ENCODE data around the gene SFR1.
"Not testable (repeated sequence)": the region's sequence is repeated elsewhere in the genome, so short reads cannot be mapped to it uniquely, and the experiment has no call there.

Gene SFR1

DNA sequence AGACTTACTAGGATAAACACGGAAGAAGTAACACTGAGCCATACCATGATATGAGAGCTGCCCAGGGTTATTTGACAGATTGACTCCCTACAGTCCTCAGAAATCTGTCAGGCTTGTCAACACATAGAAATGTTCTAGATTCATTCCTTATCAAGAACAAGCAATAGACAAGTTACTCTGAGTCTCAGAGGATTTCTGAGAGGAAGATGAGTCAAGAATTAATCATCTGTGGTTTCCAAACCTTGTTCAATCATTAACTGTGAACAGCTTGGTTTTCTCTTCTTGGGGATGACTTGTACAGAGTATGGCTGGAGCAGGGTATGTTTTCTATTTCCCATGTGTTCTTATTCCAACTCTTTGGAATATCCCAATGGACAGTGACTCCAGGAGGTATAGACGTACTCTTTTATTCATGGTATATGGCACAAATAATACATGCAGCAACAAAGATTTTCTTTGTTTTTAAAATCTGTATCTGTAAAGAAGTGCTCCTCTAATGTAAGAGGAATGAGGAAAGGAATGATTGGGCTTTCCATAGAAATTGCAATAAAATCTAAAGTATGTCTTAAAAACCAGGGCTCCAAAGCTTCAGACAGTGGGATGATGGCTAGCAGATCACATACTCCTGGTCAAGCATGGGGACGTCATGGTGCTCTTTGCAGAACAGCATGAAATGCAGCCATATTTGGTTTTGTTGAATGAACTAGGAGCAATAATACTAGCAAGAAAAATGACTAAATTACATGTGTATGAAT is 11.9 kb upstream of the SFR1 start:
- DNase-seq = no peak

DNA sequence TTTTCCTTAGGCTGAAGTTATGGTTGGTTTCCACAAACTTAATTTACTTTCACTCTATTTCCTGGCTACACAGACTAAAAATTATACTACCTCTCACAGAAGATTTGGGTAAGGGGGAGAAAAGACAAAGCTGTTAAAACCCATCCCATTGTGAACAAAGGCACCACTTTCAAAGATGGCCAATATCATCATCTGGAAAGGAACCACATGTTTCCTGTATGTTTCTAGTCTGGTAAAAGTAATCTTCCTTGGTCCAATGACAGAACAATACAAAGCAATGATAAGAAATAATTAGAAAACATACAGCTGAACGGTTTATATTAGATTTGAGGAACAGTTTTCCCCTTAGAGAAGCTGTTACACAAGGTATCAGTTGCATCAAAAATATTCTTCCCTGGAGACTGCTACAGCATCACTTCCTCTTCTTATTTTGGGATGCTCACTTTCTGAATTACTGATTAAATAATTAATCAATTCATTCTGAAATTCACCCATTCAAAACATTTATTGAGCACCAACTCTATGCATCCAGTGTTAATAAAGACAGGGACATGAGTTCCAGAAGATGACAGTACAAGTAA is 8.5 kb upstream of the SFR1 start:
- DNase-seq = no peak

DNA sequence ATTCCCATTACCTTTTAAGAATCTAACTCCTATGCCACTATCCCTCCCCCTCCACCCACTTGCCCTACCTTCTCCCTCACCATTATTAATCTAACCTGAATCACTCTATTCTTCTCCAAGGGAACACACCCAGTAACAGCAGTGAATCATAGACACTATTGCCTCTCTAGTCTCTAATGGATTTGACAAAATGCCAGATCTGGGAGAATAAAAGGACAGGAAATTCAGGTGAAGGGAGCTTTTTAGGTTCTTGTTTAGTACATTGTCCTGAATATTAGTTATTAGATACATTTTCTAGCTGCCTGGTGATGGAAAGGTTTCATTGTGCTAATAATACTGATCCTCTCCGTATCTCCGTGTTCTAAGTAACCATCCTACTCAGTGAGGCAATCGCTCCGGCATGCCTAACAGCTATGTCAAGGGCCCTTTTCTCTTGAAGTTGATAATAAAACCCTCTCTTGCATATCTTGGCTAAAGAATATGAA is 4.1 kb upstream of the SFR1 start:
- no peak for DNase-seq

DNA sequence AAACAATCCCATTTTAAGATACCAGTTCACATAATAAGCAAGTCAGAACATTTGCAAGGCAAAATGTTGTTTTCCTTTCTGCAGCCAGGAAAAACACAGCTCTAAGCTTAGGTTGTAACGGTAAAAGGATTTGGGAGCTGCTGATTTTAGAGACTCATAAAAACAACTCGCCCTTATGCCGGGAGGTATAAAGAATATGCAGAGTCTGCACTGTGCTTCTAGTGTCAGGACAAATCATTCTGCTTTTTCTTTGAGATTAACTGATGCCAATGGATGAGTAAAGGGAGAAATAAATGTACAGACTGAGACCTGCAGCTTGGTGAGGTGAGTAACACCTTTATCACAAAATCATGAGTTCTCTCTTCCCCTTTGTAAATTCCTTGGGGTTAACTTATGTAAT is 2.0 kb upstream of the SFR1 start:
- DNase-seq = no peak

DNA sequence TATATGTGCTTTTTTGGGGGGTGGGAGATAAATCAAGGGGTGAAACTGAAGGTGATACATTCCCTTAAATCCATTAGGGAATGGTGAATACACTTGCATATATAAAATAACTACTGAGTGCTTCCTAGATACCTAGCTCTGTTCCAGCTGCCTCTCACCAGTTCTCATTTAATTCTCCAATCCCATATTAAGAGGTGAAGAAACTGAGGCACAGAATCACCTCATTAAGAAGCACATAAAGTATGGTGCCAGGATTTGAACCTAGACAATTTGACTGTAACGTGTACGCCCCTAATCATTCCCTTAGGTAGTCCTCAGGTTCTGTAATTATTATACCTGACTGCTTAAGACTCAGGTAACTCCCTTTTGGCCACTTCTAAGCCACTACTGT is 1.5 kb upstream of the SFR1 start:
- DNase-seq = no peak

DNA sequence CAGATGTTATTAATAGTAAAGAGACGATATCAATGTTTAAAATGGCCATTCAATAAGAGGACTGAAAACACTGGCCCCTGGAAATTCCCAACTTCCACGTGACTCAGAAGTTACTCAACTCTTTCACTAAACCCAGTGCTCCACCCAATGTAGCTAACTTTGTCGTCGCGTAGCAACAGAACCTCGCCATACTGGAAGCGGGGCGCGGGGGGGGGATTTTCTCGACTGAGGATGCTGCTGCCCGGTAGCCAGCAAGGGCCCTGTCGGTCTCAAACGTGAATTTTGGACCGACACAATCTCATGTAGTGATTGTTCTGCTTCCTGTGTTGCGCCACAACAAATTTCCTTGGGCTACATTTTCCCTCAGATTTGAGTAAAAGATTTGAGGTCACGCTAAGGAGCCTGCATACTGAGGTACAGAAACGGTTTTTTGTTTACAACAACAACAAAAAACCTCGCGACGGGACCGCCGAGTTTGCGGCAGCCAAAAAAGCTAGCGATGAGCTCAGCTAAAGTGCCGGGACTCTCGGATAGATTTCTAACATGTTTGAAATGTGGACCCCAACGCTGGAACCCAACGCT is 977 bp upstream of the SFR1 start:
- peak; percentile 69 for DNase-seq

DNA sequence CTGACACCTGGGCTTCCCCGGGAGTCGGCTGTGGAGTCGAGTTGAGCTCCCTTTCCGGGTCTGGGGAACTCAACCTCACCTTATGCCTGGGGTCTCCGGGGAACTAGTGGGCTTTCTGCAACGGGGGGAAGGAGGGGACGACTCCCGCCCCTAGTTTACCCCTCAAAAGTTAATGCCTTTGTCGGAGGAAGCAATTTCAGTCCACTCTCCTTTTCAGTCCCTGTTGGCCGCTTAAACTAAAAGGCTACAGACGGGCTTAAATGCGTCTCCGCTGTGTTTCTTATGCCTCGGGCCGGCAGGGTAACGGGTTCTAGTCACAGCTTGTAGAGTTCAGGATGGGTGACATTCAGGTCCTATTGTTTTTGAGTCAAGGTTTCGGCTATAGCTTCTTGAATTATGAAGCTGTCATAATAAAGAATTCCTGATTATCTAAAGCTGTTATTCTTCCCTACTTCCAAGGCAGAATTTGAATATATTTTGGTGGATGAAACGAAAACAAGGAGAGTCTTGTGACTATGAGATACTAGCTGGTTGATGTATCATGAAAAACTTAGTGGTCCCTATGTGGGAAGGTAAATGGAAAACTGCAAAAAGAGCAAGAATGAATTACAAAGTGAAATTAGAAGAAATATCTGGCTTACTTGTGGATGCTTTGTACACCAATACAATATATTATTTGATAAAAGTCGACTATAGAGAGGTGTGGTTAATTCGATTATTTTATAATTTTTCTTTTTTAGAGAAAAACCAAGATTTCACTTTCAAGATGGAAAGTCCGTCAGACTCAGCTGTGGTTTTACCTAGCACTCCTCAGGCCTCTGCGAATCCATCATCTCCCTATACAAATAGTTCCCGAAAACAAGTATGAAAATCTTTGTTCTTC is 495 bp downstream of the SFR1 start:
- no peak for DNase-seq

DNA sequence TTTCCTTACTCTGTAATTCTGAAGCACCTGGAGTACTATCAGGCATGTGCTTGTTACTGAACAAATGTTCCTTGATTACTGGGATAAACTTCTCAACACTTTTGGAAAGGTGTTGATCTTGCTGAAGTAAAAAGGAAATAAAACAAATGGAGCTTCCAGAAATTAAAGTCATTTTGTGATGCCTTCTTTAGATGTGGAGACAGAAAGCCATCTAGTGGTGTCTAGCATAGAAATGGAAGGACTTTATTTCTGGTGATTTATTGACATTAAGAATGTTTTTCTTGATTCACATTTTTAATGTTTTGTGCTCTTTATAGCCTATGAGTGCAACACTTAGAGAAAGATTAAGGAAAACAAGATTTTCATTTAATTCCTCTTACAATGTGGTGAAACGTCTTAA is 1.4 kb downstream of the SFR1 start:
- no peak for DNase-seq

DNA sequence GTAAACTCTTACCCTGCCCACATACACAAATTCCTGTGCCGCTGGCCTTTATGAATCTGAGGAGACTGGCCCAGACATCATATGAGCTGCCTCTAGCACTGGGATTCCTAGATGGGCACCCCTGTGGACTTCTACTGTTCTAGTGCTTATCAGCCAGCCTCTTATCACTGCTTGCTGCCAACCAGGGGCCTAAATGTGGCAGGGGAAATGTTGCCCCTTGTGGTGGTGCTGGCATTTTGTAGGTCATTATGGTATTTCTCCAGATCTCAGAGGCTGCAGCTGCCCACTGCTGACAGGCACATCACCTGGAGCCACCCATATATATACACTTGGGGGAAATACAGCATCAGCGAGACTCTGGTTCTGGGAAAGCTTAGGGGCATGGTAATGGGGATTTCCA is 5.4 kb downstream of the SFR1 start:
- peak; percentile 5 for DNase-seq

DNA sequence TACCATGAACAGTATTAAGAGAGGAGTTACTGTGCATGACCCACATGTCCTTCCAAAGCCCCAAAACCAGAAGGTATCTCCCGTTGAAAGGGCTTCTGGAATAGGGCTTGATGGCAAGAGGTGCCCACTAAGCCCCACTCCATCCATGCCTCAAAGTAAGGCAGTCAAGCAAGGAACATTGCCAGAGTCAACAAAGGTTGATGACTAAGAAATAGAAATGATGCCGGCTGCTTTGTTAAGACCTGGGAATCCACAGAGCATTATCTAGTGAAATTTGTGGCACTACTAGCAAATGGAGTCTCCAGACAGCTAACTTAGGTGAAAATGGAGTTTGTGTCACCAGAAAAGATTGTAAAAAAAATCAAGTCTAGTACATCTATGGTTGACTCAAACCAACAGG is 6.2 kb downstream of the SFR1 start:
- DNase-seq = no peak

DNA sequence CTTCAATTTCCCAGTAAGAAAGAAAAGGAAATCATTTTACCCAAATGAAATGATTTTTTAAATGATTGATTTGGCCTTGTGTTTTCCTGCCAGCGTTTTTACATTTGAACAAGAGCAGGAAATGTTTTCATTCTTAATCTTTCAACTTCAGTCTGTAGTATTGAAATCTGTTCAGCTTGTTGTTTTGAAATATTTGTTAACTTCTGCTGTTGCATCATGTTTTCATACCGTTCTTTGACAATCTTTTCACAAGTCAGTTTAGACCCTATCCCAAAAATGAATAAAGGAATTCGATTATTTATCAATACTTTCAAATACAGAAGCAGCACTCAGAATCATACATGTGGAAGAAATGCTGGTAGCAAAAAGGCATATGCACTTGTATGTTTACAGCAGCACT is 8.1 kb downstream of the SFR1 start:
- no peak for DNase-seq

DNA sequence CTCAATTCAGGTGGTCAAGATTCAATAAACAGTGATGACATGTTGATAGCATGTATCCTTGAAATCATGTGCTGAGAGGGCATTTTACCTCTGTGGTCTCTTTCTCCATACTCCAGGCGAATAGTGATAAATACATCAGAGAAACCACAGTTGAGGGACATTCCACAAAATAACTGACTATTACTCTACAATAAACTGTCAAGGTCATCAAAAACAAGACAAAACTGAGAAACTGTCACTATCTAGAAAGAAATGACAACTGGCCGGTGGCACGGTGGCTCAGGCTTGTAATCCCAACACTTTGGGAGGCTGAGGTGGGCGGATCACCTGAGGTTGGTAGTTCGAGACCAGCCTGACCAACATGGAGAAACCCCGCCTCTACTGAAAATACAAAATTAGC is 16.2 kb downstream of the SFR1 start:
- no peak for DNase-seq

DNA sequence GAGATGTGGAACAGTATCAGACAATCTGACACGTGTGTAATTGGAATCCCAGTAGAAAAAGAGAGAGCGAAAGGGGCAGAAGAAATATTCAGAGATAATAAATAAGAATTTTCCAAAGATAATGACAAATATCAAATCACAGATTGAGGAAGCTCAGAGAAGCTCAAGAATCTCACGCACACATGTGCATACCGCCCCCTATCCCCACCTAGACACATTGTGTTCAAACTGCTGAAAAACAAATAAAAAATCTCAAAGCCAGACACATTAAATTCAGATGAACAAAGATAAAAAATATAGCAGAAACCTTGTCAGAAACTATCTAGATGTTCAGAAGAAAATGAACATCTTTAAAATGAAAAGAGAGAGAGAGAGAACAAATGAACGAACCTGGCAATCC is 17.2 kb downstream of the SFR1 start:
- DNase-seq = no peak

DNA sequence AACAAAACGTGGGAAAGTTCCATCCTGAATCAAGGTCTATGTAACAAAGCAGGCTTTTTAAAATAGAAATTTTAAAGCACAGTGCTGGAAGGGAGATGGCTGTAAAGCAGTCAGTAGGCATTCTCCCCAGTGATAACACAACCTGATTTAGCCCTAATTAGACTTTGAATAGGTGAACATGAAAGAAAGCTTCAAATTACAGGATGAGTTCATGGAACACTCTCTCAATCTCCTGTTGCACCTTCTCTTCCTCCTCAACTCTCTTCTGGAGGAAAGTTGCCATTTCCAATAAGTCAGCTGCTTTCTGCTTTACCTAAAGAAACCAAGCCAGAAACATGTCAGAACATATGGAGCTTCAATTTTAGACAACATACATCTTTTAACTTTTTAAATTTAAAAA is 20.1 kb downstream of the SFR1 start:
- no peak for DNase-seq

DNA sequence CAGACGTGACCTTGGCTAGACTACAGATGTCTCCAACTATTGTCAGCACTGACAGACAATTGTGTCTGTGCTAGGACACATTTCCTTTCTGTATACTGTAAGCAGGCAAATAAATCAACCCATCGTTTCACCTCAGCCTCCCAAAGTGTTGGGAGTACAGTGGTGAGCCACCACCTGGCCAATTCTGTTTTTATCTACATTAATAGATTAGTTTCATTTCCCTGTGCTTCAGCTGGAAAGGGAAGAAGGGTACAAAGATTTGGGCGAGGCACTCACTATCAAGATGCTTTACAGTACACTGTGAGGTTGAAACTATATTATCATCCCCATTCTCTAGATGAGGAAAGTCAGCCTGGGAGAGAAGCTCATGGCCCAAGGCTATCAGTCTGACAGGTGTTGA is 21.9 kb downstream of the SFR1 start:
- DNase-seq = no peak

DNA sequence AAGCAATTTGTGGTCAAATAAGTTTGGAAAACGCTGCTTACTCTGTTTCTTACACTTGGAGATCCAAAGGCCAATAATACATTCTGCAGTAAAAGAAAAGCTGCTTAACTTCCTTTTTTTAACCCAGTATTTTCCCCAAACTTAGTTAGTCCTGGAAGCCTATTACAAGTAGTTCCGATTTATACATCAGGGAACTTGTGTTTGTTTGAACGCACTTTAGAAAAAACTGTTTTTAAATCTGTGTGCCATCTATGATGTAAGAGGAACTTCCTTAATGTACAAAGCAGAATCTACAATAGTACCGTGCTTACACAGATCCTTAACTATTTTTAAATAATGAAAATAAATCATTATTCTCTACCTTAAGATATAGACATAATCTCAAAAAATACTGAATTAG is 23.0 kb downstream of the SFR1 start:
- DNase-seq = no peak

DNA sequence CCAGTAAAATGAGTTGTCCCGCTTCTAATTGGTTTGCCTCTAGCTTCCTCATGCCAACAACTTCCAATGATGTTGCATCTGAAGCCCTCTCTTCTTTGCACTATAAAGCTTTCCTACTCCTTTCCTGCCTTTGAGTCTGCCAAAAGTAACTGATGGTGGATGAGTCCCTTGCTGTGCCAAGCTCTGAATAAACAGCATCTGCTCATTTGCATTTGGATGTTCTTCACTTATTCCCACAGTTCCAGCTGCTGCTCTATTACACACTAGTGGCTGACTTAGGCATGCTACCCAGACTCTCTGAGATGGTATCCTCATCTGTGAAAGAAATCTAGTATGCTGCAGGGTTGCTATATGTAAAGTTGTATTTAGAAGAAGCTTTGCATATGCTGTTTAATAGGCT is 24.9 kb downstream of the SFR1 start:
- no peak for DNase-seq

DNA sequence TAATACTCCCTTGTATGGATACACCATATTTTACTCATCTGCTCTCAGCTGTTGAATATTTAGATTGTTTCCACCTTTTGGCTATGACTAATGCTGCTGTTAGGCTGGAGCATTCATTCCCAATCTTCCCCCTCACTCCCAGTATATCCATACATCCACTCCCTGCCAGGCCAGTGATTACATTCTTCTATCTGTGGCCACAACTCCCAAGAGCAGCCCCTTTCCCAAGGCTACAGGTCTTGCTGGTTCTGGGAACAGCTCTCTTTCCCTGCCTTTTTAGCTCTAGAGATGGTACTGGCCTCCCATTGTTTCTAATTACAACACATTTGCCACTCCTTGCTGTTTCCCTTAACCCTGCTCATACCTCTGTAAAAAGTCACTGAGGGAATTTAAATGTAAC is 28.2 kb downstream of the SFR1 start:
- DNase-seq = no peak

DNA sequence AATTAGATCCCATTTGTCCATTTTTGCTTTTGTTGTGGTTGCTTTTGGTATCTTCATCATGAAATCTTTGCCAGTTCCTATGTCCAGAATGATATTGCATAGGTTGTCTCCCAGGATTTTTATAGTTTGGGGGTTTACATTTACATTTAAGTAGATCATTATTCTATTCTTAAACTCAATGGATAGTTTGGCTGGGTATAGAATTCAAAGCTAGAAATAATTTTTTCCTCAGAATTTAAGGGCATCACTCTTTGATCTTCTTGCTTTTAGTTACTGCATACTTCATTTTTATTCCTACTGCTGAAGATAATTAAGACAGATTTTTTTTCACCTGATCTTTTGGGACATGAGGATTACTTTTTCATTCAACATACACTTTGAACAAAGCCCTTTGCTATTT is 29.8 kb downstream of the SFR1 start:
- DNase-seq = no peak

DNA sequence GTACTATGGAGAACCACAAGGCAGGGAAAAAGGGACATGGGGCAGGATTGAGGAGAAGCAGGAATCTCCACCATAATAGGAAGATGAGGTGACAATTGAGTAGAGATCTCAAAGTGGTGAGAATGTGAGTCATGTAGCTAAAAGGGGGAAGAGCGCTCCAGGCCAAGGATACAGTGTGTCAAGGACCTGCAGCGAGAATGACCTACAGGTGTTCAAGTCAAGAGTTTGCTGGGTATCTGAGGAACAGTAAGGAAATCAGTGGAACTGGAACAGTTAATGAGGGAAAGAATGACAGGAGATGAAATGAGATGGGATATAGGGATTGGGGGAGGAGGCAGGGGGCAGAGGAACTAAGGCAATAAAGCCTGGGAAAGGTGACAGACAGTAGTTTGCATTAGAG is 33.6 kb downstream of the SFR1 start:
- no peak for DNase-seq

DNA sequence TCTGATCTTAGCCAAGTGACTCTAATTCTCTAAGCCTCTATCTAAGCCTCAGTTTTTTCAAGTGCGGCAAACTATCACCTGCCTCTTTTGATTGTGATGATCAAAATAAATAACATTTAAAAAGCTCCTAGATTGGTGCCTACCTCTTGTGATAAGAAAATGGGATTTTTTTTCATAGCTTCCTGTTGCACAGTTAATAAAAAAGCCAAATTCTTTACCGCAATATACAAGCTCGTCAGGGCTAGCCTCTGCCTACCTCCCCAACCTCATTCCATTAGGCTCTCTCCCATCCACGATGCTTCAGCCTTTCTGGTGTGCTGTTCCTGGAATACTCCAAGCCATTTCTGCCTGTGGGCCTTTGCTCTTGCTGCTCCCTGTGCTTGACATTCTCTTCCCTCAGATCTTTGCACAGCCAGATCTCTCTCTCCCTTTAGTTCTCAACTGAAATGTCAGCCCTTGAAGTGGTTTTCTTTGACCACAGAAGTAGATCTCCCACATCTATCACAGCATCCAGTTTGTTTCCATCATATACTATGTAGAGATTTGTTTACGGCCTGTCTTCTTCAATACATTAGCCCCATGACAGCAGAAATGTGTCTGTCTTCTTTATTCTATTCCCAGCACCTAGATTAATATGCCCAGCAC is 48.8 kb downstream of the SFR1 start:
- DNase-seq = no peak

DNA sequence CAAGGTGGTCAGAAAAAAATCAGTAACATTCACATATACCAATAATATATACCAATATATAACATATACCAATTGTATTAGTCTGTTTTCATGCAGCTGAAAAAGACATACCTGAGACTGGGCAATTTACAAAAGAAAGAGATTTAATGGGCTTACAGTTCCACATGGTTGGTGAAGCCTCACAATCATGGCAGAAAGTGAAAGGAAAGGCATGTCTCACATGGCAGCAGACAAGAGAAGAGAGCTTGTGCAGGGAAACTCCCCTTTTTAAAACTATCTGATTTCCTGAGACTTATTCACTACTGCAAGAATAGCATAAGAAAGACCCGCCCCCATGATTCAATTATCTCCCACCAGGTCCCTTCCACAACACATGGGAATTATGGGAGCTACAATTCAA is 52.2 kb downstream of the SFR1 start:
- DNase-seq = not testable (repeated sequence)

Data from activated gamma-delta T cell treated with Interleukin-2 at 50 U/mL for 16 hours (primary cell).